Liver (tissue), 3 donors: ENCODE measurements around the gene VSIG2.

Experiments used
- CTCF ChIP-seq: fragments of 150-350 bp; IDR thresholded peaks from 2 replicates; pipeline ENCODE4 v1.5.1; 2017; ENCODE audit warnings: improper control_type of control experiment, low read depth, low read length; ENCODE audit not compliant: missing input control
- FOXA1 ChIP-seq: IDR thresholded peaks from 2 replicates; pipeline ENCODE4 v1.6.1; 2016; ENCODE audit warnings: antibody characterized with exemption
- FOXA2 ChIP-seq: IDR thresholded peaks from 2 replicates; pipeline ENCODE4 v1.6.1; 2016; ENCODE audit warnings: antibody characterized with exemption
- MAX ChIP-seq: IDR thresholded peaks from 2 replicates; pipeline ENCODE4 v1.6.1; 2016; ENCODE audit warnings: antibody characterized with exemption
- NR2F2 ChIP-seq: IDR thresholded peaks from 2 replicates; pipeline ENCODE4 v1.6.1; 2016; ENCODE audit warnings: antibody characterized with exemption
- RAD21 ChIP-seq, 2 donors: IDR thresholded peaks; 2 replicates each; pipeline ENCODE4 v1.6.1; 2016; ENCODE audit warnings: antibody characterized with exemption in 2 of 2, mild to moderate bottlenecking in 2 of 2
- RXRA ChIP-seq, 2 donors: IDR thresholded peaks; 2 replicates each; pipeline ENCODE4 v1.6.1; 2017 to 2018; ENCODE audit warnings: antibody characterized with exemption in 2 of 2, mild to moderate bottlenecking in 1 of 2
- YY1 ChIP-seq: IDR thresholded peaks from 2 replicates; pipeline ENCODE4 v1.6.1; 2016; ENCODE audit warnings: antibody characterized with exemption, mild to moderate bottlenecking
- TF ChIP-seq, protein P1 (sequence below): IDR thresholded peaks from 2 replicates; pipeline ENCODE4 v1.6.1; 2016; ENCODE audit warnings: antibody characterized with exemption, mild to moderate bottlenecking
- donor health status: healthy.
- donor health status: healthy.

DNA sequence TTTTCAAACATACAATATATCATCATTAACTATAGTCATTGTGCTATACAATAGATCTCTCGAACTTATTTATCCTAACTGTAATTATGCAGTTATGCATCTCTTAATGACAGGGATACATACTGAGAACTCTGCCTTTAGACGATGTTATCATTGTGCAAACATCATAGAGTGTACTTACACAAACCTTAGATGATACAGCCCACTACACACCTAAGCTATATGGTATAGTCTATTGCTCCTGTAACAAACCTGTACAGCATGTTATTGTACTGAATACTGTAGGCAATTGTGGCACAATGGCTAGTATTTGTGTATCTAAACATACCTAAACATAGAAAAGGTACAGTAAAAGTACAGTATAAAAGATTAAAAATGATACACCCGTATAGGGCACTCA lies 39.7 kb downstream of the VSIG2 start:
- TF ChIP-seq CTCF, result no peak
- TF ChIP-seq, protein P1, sequence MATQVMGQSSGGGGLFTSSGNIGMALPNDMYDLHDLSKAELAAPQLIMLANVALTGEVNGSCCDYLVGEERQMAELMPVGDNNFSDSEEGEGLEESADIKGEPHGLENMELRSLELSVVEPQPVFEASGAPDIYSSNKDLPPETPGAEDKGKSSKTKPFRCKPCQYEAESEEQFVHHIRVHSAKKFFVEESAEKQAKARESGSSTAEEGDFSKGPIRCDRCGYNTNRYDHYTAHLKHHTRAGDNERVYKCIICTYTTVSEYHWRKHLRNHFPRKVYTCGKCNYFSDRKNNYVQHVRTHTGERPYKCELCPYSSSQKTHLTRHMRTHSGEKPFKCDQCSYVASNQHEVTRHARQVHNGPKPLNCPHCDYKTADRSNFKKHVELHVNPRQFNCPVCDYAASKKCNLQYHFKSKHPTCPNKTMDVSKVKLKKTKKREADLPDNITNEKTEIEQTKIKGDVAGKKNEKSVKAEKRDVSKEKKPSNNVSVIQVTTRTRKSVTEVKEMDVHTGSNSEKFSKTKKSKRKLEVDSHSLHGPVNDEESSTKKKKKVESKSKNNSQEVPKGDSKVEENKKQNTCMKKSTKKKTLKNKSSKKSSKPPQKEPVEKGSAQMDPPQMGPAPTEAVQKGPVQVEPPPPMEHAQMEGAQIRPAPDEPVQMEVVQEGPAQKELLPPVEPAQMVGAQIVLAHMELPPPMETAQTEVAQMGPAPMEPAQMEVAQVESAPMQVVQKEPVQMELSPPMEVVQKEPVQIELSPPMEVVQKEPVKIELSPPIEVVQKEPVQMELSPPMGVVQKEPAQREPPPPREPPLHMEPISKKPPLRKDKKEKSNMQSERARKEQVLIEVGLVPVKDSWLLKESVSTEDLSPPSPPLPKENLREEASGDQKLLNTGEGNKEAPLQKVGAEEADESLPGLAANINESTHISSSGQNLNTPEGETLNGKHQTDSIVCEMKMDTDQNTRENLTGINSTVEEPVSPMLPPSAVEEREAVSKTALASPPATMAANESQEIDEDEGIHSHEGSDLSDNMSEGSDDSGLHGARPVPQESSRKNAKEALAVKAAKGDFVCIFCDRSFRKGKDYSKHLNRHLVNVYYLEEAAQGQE, result no peak
- TF ChIP-seq MAX, result no peak
- no peak for TF ChIP-seq RAD21 (IDR thresholded peaks at IDR 0.05)
- no peak for TF ChIP-seq FOXA2
- TF ChIP-seq FOXA1, result no peak
- TF ChIP-seq RXRA (IDR thresholded peaks at IDR 0.05), result no peak
- TF ChIP-seq YY1, result no peak
- no peak for TF ChIP-seq NR2F2
